GM12801 (cell line): ENCODE measurements around the gene CNIH3.

ENCODE experiments used
- TF ChIP-seq, protein P1 (sequence below): IDR thresholded peaks from one replicate; pipeline ENCODE4 v1.5.1; 2011; ENCODE audit warnings: control low read depth; ENCODE audit not compliant: insufficient read length; ENCODE audit errors: extremely low read depth

Gene CNIH3

DNA sequence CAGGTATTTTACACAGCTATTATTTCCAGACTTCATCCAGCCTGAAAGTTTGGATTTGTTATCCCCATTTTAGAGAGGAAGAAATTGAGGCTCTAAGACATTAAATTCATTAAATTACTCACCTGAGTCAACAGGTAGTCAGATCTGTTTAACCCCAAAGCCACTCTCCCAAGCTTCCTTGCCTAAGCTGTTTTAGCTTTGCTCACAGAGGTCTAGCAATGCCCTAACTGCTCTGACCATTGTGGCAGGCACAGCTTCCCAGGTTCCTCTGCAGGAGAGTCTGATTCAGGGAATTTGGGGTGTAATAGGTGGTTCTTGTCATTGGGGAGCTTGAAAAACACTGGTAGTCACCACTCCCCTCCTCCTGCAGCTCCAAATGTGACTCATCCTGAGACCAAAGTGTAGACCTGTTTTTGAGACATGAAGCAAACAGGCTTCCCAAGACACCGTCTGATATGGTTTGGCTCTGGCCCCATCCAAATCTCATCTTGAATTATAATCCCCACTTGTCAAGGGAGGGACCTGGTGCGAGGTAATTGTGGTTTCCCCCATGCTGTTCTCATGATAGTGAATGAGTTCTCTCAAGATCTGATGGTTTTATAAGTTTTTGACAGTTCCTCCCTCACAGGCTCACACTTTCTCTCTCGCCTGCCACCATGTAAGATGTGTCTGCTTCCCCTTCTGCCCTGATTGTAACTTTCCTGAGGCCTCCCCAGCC, 170.6 kb downstream of the CNIH3 start:
- TF ChIP-seq, protein P1, sequence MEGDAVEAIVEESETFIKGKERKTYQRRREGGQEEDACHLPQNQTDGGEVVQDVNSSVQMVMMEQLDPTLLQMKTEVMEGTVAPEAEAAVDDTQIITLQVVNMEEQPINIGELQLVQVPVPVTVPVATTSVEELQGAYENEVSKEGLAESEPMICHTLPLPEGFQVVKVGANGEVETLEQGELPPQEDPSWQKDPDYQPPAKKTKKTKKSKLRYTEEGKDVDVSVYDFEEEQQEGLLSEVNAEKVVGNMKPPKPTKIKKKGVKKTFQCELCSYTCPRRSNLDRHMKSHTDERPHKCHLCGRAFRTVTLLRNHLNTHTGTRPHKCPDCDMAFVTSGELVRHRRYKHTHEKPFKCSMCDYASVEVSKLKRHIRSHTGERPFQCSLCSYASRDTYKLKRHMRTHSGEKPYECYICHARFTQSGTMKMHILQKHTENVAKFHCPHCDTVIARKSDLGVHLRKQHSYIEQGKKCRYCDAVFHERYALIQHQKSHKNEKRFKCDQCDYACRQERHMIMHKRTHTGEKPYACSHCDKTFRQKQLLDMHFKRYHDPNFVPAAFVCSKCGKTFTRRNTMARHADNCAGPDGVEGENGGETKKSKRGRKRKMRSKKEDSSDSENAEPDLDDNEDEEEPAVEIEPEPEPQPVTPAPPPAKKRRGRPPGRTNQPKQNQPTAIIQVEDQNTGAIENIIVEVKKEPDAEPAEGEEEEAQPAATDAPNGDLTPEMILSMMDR, result no peak

DNA sequence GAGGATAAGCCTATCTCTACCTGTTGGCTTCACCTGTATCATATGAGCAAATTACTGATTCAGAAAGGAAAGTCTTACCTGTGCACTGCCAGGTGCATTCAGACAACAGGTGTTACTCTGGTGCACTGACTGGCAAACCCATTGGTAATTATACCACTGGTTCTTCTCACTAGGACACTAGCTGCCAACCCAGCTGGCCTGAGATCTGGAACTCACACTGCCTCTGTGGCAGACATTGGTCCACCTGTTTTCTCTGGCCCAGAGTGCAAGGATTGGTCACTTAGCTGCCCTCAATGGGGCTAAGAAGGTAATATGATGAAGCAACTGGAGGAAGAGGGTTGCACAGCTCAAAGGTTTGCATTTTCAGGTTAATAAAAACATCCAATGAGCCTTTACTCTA, 173.2 kb downstream of the CNIH3 start:
- TF ChIP-seq, protein P1, result no peak
